ENCODE results near the gene MPV17L.

- TF ChIP-seq, protein P1, sequence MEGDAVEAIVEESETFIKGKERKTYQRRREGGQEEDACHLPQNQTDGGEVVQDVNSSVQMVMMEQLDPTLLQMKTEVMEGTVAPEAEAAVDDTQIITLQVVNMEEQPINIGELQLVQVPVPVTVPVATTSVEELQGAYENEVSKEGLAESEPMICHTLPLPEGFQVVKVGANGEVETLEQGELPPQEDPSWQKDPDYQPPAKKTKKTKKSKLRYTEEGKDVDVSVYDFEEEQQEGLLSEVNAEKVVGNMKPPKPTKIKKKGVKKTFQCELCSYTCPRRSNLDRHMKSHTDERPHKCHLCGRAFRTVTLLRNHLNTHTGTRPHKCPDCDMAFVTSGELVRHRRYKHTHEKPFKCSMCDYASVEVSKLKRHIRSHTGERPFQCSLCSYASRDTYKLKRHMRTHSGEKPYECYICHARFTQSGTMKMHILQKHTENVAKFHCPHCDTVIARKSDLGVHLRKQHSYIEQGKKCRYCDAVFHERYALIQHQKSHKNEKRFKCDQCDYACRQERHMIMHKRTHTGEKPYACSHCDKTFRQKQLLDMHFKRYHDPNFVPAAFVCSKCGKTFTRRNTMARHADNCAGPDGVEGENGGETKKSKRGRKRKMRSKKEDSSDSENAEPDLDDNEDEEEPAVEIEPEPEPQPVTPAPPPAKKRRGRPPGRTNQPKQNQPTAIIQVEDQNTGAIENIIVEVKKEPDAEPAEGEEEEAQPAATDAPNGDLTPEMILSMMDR (IDR thresholded peaks at IDR 0.05 in 8 of 11, conservative IDR thresholded peaks at IDR 0.05 in 3 of 11), result no peak
- TF ChIP-seq POLR2AphosphoS5 (IDR thresholded peaks at IDR 0.05), result no peak
These were observed 55.7 kb downstream of the MPV17L start for GRCh38 chr16:15451098-15451731.
